Stimulated activated CD4-positive, alpha-beta T cell treated with anti-CD3 and anti-CD28 coated beads, Interleukin-12 subunit alpha, Interleukin-12 subunit beta, amount 100 ng/mL, for 48 hours (primary cell): ENCODE results near the gene CLDN5.

ENCODE experiments used
- DNase-seq, 3 donors: peaks; one replicate each; pipeline ENCODE4 v3.0.0-alpha.2; 2020; ENCODE audit warnings: low read depth in 2 of 3, low spot score in 1 of 3

The CLDN5 gene

GRCh38 chr22:19482297-19482696 is 41.9 kb downstream of the CLDN5 start:
- DNase-seq: no peak

GRCh38 chr22:19480789-19481188 is 43.4 kb downstream of the CLDN5 start:
- no peak for DNase-seq

GRCh38 chr22:19480173-19480568 is 44.0 kb downstream of the CLDN5 start:
- no peak for DNase-seq

- peak; percentile 87 to 90 (median 90) for DNase-seq
Measured at GRCh38 chr22:19479355-19480172, 44.6 kb downstream of the CLDN5 start, which contains the start of gene CDC45. Gene CDC45 (plus strand): TSS chr22:19479920. CDS start chr22:19479969, 49 bp downstream.

GRCh38 chr22:19478901-19479354 is 45.3 kb downstream of the CLDN5 start, which contains the start of gene UFD1:
Gene UFD1 (minus strand): TSS chr22:19479193. CDS start chr22:19479085, 108 bp downstream.
- DNase-seq: peak; percentile 68 to 74 (median 69)

GRCh38 chr22:19478045-19478900 is 45.9 kb downstream of the CLDN5 start:
- no peak for DNase-seq

- no peak for DNase-seq
Measured at GRCh38 chr22:19477321-19478044, 46.7 kb downstream of the CLDN5 start.

GRCh38 chr22:19476023-19476422 is 48.2 kb downstream of the CLDN5 start:
- no peak for DNase-seq

GRCh38 chr22:19473578-19473977 is 50.6 kb downstream of the CLDN5 start:
- DNase-seq: no peak
